IPS-NIHi7 (cell line): ENCODE results near the gene RAB10.

Experiments used
- DNase-seq: peaks from one replicate; pipeline ENCODE4 v3.0.0; 2012; ENCODE audit warnings: mixed read lengths; ENCODE audit errors: extremely low spot score

The RAB10 gene

GRCh38 chr2:26178746-26179436, 145.0 kb downstream of the RAB10 start:
- peak; percentile 59 for DNase-seq

GRCh38 chr2:26179446-26179913, 145.6 kb downstream of the RAB10 start:
- peak; percentile 60 for DNase-seq

- no peak for DNase-seq
These were observed 148.6 kb downstream of the RAB10 start for GRCh38 chr2:26182441-26182840.

GRCh38 chr2:26182887-26183630, 149.2 kb downstream of the RAB10 start:
- DNase-seq, result no peak

- peak; percentile 32 for DNase-seq
These were observed 150.2 kb downstream of the RAB10 start for GRCh38 chr2:26184121-26184520.

- peak; percentile 86 for DNase-seq
These were observed 150.8 kb downstream of the RAB10 start for GRCh38 chr2:26184555-26185303.

GRCh38 chr2:26185304-26185928, 151.5 kb downstream of the RAB10 start:
- DNase-seq, result no peak

GRCh38 chr2:26185954-26186770, 152.3 kb downstream of the RAB10 start:
- no peak for DNase-seq
